NT2/D1 (cell line): ENCODE data around the gene SCMH1.

Source experiments
- DNase-seq: peaks from one replicate; pipeline ENCODE4 v3.0.0-alpha.2; 2011; ENCODE audit warnings: low read depth, low spot score
- H3K27me3 ChIP-seq: 2 replicates; pipeline ENCODE4 v1.6.0; 2011; ENCODE audit warnings: mild to moderate bottlenecking; ENCODE audit not compliant: insufficient read length, insufficient read depth
- H3K36me3 ChIP-seq: 2 replicates; pipeline ENCODE4 v1.6.1; 2011; ENCODE audit warnings: mild to moderate bottlenecking, low read length, mixed read lengths; ENCODE audit not compliant: insufficient read depth, insufficient read length
- H3K4me1 ChIP-seq: 2 replicates; pipeline ENCODE4 v1.5.1; 2011; ENCODE audit not compliant: insufficient read depth, insufficient read length
- H3K4me3 ChIP-seq: 2 replicates; pipeline ENCODE4 v1.5.1; 2011; ENCODE audit warnings: low read depth; ENCODE audit not compliant: insufficient read length
- H3K9ac ChIP-seq: 2 replicates; pipeline ENCODE4 v1.6.0; 2011; ENCODE audit warnings: low read depth; ENCODE audit not compliant: insufficient read length
- H3K9me3 ChIP-seq: 2 replicates; pipeline ENCODE4 v1.5.1; 2011; ENCODE audit warnings: mild to moderate bottlenecking, low read length; ENCODE audit not compliant: insufficient read depth
- SUZ12 ChIP-seq: IDR thresholded peaks from 2 replicates; pipeline ENCODE4 v1.6.1; 2011; ENCODE audit not compliant: insufficient read length, insufficient read depth; ENCODE audit errors: extremely low read depth
- YY1 ChIP-seq: IDR thresholded peaks from 2 replicates; pipeline ENCODE4 v1.6.1; 2011; ENCODE audit not compliant: insufficient read length, insufficient read depth
- ZNF274 ChIP-seq: IDR thresholded peaks from 2 replicates; pipeline ENCODE4 v1.6.1; 2011; ENCODE audit warnings: mild to moderate bottlenecking, low read depth, low read length

SCMH1 gene

DNA sequence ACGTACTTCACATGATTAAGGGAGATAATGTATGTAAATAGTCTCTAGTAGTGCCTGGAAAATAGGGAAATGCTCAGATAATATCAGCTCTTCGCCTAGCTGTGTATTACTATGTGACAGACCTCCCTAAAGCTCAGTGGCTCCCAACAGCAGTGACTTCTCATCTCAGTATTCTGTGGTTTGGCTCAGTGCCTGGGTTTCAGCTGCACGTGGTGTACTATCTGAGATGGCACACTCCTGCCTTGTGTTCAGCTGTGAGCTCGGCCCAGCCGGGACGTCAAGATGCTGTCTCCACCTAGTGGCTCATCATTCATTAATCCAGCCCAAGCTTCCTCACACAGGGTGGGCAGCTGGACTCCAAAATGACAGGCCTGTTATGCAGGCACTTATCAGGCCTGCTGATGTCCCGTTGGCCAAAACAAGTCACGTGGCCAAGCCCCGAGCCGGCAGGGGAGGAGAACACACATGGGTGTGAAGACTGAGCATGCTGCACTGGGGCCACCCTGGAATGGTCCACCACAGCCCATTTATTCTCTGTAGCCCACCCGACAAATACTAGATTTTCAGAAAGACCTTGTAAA is 238.4 kb downstream of the SCMH1 start:
- no peak for TF ChIP-seq ZNF274
- TF ChIP-seq YY1 = no peak
- Histone ChIP-seq H3K36me3 (peaks cover 98% of the 10 kb centered on the region), H3K27me3 (no peaks in the 10 kb centered on the region), H3K4me3 (no peak overlapping the region), H3K4me1 (no peaks in the 10 kb centered on the region), H3K9me3 (no peaks in the 10 kb centered on the region), H3K9ac (no peak overlapping the region)
- DNase-seq = no peak

- no peaks in the 10 kb centered on the region for H3K4me1 ChIP-seq
- H3K9ac ChIP-seq = no peak overlapping the region
- no peaks in the 10 kb centered on the region for H3K27me3 ChIP-seq
- DNase-seq = no peak
- H3K36me3 ChIP-seq = peaks cover 98% of the 10 kb centered on the region
- TF ChIP-seq YY1 (no peak), ZNF274 (no peak), SUZ12 (no peak)
- H3K9me3 ChIP-seq = no peaks in the 10 kb centered on the region
- H3K4me3 ChIP-seq = no peak overlapping the region
Observed at GRCh38 chr1:41003127-41003639, 238.9 kb downstream of the SCMH1 start.

DNA sequence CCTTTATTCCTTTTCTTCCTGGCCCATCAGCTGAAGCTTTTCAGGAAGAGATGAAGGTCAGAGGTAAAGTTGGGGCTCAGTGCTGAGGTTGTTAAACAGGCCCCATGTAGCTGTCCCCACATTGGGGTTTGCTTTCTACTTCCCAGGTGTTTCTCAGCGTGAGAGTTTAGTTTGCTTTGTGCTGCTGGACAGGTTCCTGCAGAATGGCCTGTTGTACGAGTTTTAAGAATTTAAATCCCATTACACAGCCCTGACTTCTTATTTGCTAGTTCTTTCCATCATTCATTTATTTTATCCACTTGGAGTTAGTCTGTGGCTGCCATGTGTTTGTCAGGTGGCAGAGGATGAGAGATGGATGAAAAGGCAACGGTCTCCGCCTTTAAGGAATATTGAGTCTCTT is 243.4 kb downstream of the SCMH1 start:
- Histone ChIP-seq H3K36me3 (peaks cover 96% of the 10 kb centered on the region), H3K4me3 (no peak overlapping the region), H3K27me3 (no peaks in the 10 kb centered on the region), H3K9me3 (no peaks in the 10 kb centered on the region), H3K9ac (no peak overlapping the region), H3K4me1 (no peaks in the 10 kb centered on the region)
- no peak for DNase-seq
- TF ChIP-seq ZNF274 (no peak), SUZ12 (no peak), YY1 (no peak)

GRCh38 chr1:40997096-40997495 is 245.0 kb downstream of the SCMH1 start:
- H3K4me3 ChIP-seq = no peak overlapping the region
- H3K9ac ChIP-seq = no peak overlapping the region
- H3K4me1 ChIP-seq = no peaks in the 10 kb centered on the region
- H3K9me3 ChIP-seq = no peaks in the 10 kb centered on the region
- TF ChIP-seq YY1 (no peak), ZNF274 (no peak), SUZ12 (no peak)
- peaks cover 94% of the 10 kb centered on the region for H3K36me3 ChIP-seq
- no peak for DNase-seq
- H3K27me3 ChIP-seq = no peaks in the 10 kb centered on the region

GRCh38 chr1:40989066-40989465 is 253.0 kb downstream of the SCMH1 start:
- H3K36me3 ChIP-seq = peaks cover 97% of the 10 kb centered on the region
- no peaks in the 10 kb centered on the region for H3K27me3 ChIP-seq
- H3K4me3 ChIP-seq = no peak overlapping the region

DNA sequence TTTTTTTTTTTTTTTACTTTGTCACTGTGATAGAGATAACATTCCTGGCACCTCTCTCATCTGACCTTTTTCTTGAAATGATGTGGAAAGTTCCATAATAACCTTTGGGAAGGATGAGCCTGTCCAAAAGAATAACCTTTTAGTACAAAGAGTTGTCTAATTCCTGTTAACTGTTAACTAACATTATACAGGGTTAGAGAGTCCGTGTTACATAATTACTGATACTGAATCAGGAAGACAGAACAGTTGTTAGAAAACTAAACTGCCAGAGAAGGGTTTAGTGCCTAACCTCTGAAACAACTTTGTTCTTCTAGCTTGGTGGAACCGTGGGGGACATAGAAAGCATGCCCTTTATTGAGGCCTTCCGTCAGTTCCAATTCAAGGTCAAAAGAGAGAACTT is 253.8 kb downstream of the SCMH1 start:
- Histone ChIP-seq H3K9me3 (no peaks in the 10 kb centered on the region), H3K27me3 (no peaks in the 10 kb centered on the region), H3K9ac (no peak overlapping the region), H3K36me3 (peaks cover 97% of the 10 kb centered on the region), H3K4me1 (no peaks in the 10 kb centered on the region), H3K4me3 (no peak overlapping the region)
- no peak for DNase-seq
- TF ChIP-seq YY1 = no peak
- TF ChIP-seq SUZ12 = no peak
- no peak for TF ChIP-seq ZNF274

More at GRCh38 chr1:40989066-40989465, 253.0 kb downstream of the SCMH1 start:
- TF ChIP-seq SUZ12 = no peak
- no peak for TF ChIP-seq YY1
- TF ChIP-seq ZNF274 = no peak
- Histone ChIP-seq H3K9me3 (no peaks in the 10 kb centered on the region), H3K4me1 (no peaks in the 10 kb centered on the region), H3K9ac (no peak overlapping the region)
- DNase-seq = no peak

DNA sequence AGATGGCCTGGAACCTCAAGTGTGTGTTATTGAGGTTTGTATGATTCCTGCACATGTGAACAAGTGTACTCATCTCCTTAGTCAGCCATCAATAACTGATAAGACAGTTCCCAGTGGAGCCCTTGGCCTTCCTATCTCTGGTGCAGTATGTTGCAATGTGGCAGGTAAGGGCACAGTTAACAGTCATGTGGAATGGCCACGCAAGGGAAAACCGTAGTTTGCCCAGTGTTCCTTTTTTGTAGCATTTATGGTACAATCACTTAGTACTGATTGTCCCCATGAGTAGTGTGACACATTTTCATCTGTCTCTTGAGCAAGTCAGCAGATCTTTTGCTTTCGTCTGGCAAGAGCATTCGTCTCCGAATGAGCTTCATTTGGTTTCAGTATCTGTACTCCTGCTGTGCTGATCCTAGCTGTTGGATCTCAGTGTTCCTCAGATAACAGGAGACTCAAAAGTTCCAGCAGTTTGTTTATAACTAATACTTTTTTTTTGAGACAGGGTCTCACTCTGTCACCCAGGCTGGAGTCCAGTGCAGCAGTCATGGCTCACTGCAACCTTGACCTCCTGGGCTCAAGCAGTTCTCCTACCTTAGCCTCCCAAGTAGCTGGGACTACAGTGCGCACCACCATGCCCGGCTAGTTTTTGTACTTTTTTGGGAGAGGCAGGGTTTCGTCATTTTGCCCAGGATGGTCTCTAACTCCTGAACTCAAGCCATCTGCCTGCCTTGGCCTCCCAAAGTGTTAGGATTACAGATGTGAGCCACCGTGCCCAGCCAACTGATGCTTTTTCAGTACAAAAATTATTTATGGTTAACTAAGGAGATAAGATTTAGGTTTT is 254.4 kb downstream of the SCMH1 start:
- no peak for DNase-seq
- no peak for TF ChIP-seq ZNF274
- no peak for TF ChIP-seq SUZ12
- no peak for TF ChIP-seq YY1
- Histone ChIP-seq H3K4me1 (no peaks in the 10 kb centered on the region), H3K9ac (no peak overlapping the region), H3K36me3 (peaks cover 98% of the 10 kb centered on the region), H3K4me3 (no peak overlapping the region), H3K27me3 (no peaks in the 10 kb centered on the region), H3K9me3 (no peaks in the 10 kb centered on the region)
